NCI-H1105 (cell line): ENCODE data around the gene NRM.
"Not testable (repeated sequence)": the region's sequence is repeated elsewhere in the genome, so short reads cannot be mapped to it uniquely, and the experiment has no call there.

ENCODE experiments used
- DNase-seq: peaks from one replicate; lab custom pipeline; 2025; lab: John Stamatoyannopoulos, UW

Gene NRM

GRCh38 chr6:30720738-30721197 is 30.0 kb upstream of the NRM start:
- peak; percentile 72 for DNase-seq

- peak; percentile 98 for DNase-seq
Observed at GRCh38 chr6:30719791-30720737, 29.3 kb upstream of the NRM start, which contains the start of gene TUBB. Gene TUBB, plus strand, starts transcription at chr6:30720352. Its CDS starts 155 bp downstream, at chr6:30720507.

- no peak for DNase-seq
Observed at GRCh38 chr6:30719356-30719755, 28.6 kb upstream of the NRM start.

- not testable (repeated sequence) for DNase-seq
Observed at GRCh38 chr6:30717845-30718720, 27.3 kb upstream of the NRM start.

- DNase-seq: peak; percentile 100
Observed at GRCh38 chr6:30717129-30717844, 26.5 kb upstream of the NRM start, which contains the start of gene MDC1. Gene MDC1, minus strand, starts transcription at chr6:30717281. Its CDS starts 2,106 bp downstream, at chr6:30715175.

- DNase-seq: no peak
Observed at GRCh38 chr6:30716879-30717128, 26.0 kb upstream of the NRM start.

GRCh38 chr6:30714263-30714662 is 23.5 kb upstream of the NRM start:
- DNase-seq: no peak

GRCh38 chr6:30712441-30712945 is 21.7 kb upstream of the NRM start:
- no peak for DNase-seq

GRCh38 chr6:30711758-30712380 is 21.1 kb upstream of the NRM start:
- no peak for DNase-seq

- DNase-seq: no peak
Observed at GRCh38 chr6:30709101-30709868, 18.5 kb upstream of the NRM start.

- DNase-seq: peak; percentile 74
Observed at GRCh38 chr6:30707281-30707850, 16.6 kb upstream of the NRM start.

GRCh38 chr6:30705620-30706019 is 14.8 kb upstream of the NRM start:
- no peak for DNase-seq

- DNase-seq: no peak
Observed at GRCh38 chr6:30703821-30704220, 13.0 kb upstream of the NRM start.

GRCh38 chr6:30703011-30703410 is 12.2 kb upstream of the NRM start:
- DNase-seq: no peak

GRCh38 chr6:30700340-30700739 is 9.6 kb upstream of the NRM start:
- no peak for DNase-seq

GRCh38 chr6:30696432-30696831 is 5.6 kb upstream of the NRM start:
- no peak for DNase-seq

GRCh38 chr6:30691208-30691847 is 544 bp upstream of the NRM start:
- DNase-seq: no peak

- DNase-seq: no peak
Observed at GRCh38 chr6:30689985-30690384, 799 bp downstream of the NRM start.

- DNase-seq: no peak
Observed at GRCh38 chr6:30689022-30689865, 1.5 kb downstream of the NRM start.
